Umbilical cord (tissue), 2 donors: ENCODE data around the gene MUC20. TPM values are rescaled to one million over a fixed set of nuclear protein-coding genes. Genes with fewer than 3 reads are reported as not detected.
A peak's percentile ranks its signal among the peaks of the same experiment; 100 is the strongest.
"Not testable (repeated sequence)": the region's sequence is repeated elsewhere in the genome, so short reads cannot be mapped to it uniquely, and the experiment has no call there.

Experiments
- DNase-seq: peaks from one replicate; pipeline ENCODE4 v3.0.0-alpha.2; 2015; ENCODE audit warnings: low spot score
- total RNA-seq: library from RNA; depleted of rRNA; stranded (reverse); fragments of >200 nt; gene quantifications from one replicate; pipeline ENCODE4 v1.2.3, GENCODE V29; 2014; ENCODE audit warnings: low replicate concordance; ENCODE audit not compliant: insufficient read depth

Gene MUC20
- total RNA-seq, 1 donor from 2014 or later, result 5.8 TPM

GRCh38 chr3:195711091-195711812 is 9.5 kb upstream of the MUC20 start:
- DNase-seq, result not testable (repeated sequence)

- DNase-seq, result no peak
These were observed 8.8 kb upstream of the MUC20 start for GRCh38 chr3:195711813-195712534.

- not testable (repeated sequence) for DNase-seq
These were observed 8.3 kb upstream of the MUC20 start for GRCh38 chr3:195712535-195712910.

- not testable (repeated sequence) for DNase-seq
These were observed 7.6 kb upstream of the MUC20 start for GRCh38 chr3:195713150-195713549.

- no peak for DNase-seq
These were observed 6.3 kb upstream of the MUC20 start for GRCh38 chr3:195714380-195715011.

GRCh38 chr3:195715134-195715533 is 5.6 kb upstream of the MUC20 start:
- DNase-seq, result no peak

- DNase-seq, result no peak
These were observed 5.1 kb upstream of the MUC20 start for GRCh38 chr3:195715583-195716266.

- no peak for DNase-seq
These were observed 3.4 kb upstream of the MUC20 start for GRCh38 chr3:195717416-195717815.

- DNase-seq, result no peak
These were observed 2.8 kb upstream of the MUC20 start for GRCh38 chr3:195717852-195718476.

- DNase-seq, result no peak
These were observed 2.2 kb upstream of the MUC20 start for GRCh38 chr3:195718477-195718984.

- peak; percentile 57 for DNase-seq
These were observed 1.1 kb upstream of the MUC20 start for GRCh38 chr3:195719514-195720254.

GRCh38 chr3:195722139-195722995 is 1.6 kb downstream of the MUC20 start:
- DNase-seq, result not testable (repeated sequence)

GRCh38 chr3:195722996-195723345 is 2.2 kb downstream of the MUC20 start:
- not testable (repeated sequence) for DNase-seq

- DNase-seq, result not testable (repeated sequence)
These were observed 3.6 kb downstream of the MUC20 start for GRCh38 chr3:195724363-195724762.

GRCh38 chr3:195725916-195726740 is 5.3 kb downstream of the MUC20 start:
- not testable (repeated sequence) for DNase-seq

- no peak for DNase-seq
These were observed 6.9 kb downstream of the MUC20 start for GRCh38 chr3:195727606-195728195.

- DNase-seq, result not testable (repeated sequence)
These were observed 8.0 kb downstream of the MUC20 start for GRCh38 chr3:195728789-195729188.

- DNase-seq, result no peak
These were observed 8.9 kb downstream of the MUC20 start for GRCh38 chr3:195729476-195730251.
